ENCODE measurements around the gene NR2F6.

The NR2F6 gene

GRCh38 chr19:17263712-17264640 lies 18.3 kb upstream of the NR2F6 start:
- no peak for DNase-seq

- DNase-seq: no peak
Measured at GRCh38 chr19:17262557-17262956, 16.8 kb upstream of the NR2F6 start.

GRCh38 chr19:17260842-17261325 lies 15.2 kb upstream of the NR2F6 start:
- DNase-seq: peak; percentile 74 to 86 (median 84)

- DNase-seq: no peak
Measured at GRCh38 chr19:17259934-17260333, 14.2 kb upstream of the NR2F6 start.

GRCh38 chr19:17259118-17259780 lies 13.5 kb upstream of the NR2F6 start:
- no peak for DNase-seq

- DNase-seq: no peak
Measured at GRCh38 chr19:17256130-17256529, 10.4 kb upstream of the NR2F6 start.

GRCh38 chr19:17255150-17255621 lies 9.5 kb upstream of the NR2F6 start:
- DNase-seq: no peak

- DNase-seq: no peak
Measured at GRCh38 chr19:17254636-17255035, 8.9 kb upstream of the NR2F6 start.

GRCh38 chr19:17249887-17250548 lies 4.3 kb upstream of the NR2F6 start:
- DNase-seq: no peak

GRCh38 chr19:17248011-17248776 lies 2.5 kb upstream of the NR2F6 start:
- DNase-seq: no peak

- no peak for DNase-seq
Measured at GRCh38 chr19:17246681-17247425, 1.1 kb upstream of the NR2F6 start.

- no peak for DNase-seq
Measured at GRCh38 chr19:17244618-17245534, 843 bp downstream of the NR2F6 start.

GRCh38 chr19:17243830-17244617 lies 1.7 kb downstream of the NR2F6 start:
- DNase-seq: no peak

GRCh38 chr19:17243211-17243829 lies 2.4 kb downstream of the NR2F6 start:
- DNase-seq: no peak

GRCh38 chr19:17242431-17243208 lies 3.1 kb downstream of the NR2F6 start:
- no peak for DNase-seq

GRCh38 chr19:17240826-17241399 lies 4.8 kb downstream of the NR2F6 start:
- no peak for DNase-seq

- no peak for DNase-seq
Measured at GRCh38 chr19:17240062-17240752, 5.5 kb downstream of the NR2F6 start.

Measured in T-helper 1 cell (primary cell).